ENCODE data around the gene PRKAR2A. TPM values are rescaled to one million over a fixed set of nuclear protein-coding genes. Genes with fewer than 3 reads are reported as not detected.

Gene PRKAR2A
- total and polyA plus RNA-seq, 10 of the 15 experiments (the other 5 are each of a cell fraction or from before 2014, with no cell fraction given), result 9.8 to 46.2 (median 13.2) TPM

GRCh38 chr3:48716508-48716981, 131.1 kb downstream of the PRKAR2A start:
- in situ Hi-C loops (cut with MboI), result no loop called here
- H3K4me2 ChIP-seq (ENCODE audit: control insufficient read depth, insufficient read depth), result no peak overlapping the region
- intact Hi-C loops (cut with micrococcal nuclease; ENCODE audit: unreplicated experiment), result no loop called here
- FAIRE-seq (no peak), ATAC-seq (peak; percentile 53), DNase-seq (ENCODE audit: low read depth, low spot score) (no peak)
- WGBS (ENCODE audit: insufficient coverage, insufficient replicate concordance, low lambda C conversion rate, missing lambda C conversion rate), result 1% methylated on average over 16 of the region's 16 CpGs
- ChIA-PET RAD21 (ENCODE audit: unreplicated experiment) (interaction anchor here (1.0 to 1.7 kb wide), 3 partner anchors 32 to 316 kb away, joined by 3 to 4 read pairs (median 3); partner anchors contain the start of gene SLC25A20), POLR2A (interaction anchor here (0.9 to 2.2 kb wide), 7 partner anchors 8 to 292 kb away, joined by 3 to 8 read pairs (median 5); partner anchors contain the start of genes ARIH2, NCKIPSD and PFKFB4), CTCF (interaction anchor here (0.6 to 3.3 kb wide), 13 partner anchors 9 to 305 kb away, joined by 3 to 14 read pairs (median 4); partner anchors contain the start of genes NCKIPSD, NDUFAF3 and SLC25A20), SMC1A (ENCODE audit: uncharacterized antibody, unreplicated experiment) (interaction anchor here (0.6 to 1.4 kb wide), 3 partner anchors 12 to 235 kb away, joined by 3 to 5 read pairs (median 3); no protein-coding TSS in a partner anchor)
- peaks cover 50% of the 10 kb centered on the region for H3K79me2 ChIP-seq (ENCODE audit: control insufficient read depth, insufficient read depth, low read length)
- H3K36me3 ChIP-seq (ENCODE audit: control insufficient read depth in 2 of 2, insufficient read depth in 2 of 2, low read length in 1 of 2), result peaks cover 0 to 10% of the 10 kb centered on the region in 2 experiments; a peak in 2 of 4 replicates
- peaks cover 4% of the 10 kb centered on the region; the same call in 1 of the 2 replicates for H4K20me1 ChIP-seq (ENCODE audit: control insufficient read depth, insufficient read depth)
- H2AFZ ChIP-seq (ENCODE audit: control insufficient read depth, low read depth, low read length), result peak overlapping the region; percentile 89
- peak overlapping the region; percentile 99 for H3K9ac ChIP-seq (ENCODE audit: control insufficient read depth, insufficient read depth, low read length)
- BruUV-seq (replicated peaks), result no TSS peak
- TF ChIP-seq YY1 (IDR thresholded peaks at IDR 0.05; ENCODE audit: low read depth, low read length) (peak; percentile 96), ZNF384 (IDR thresholded peaks at IDR 0.05; ENCODE audit: borderline replicate concordance, low read depth, low read length) (no peak), PAX8 (IDR thresholded peaks at IDR 0.05) (0 out of 2 replicates have a peak, but pooled peaks have one; percentile 60), GATAD2B (conservative IDR thresholded peaks at IDR 0.05; ENCODE audit: low read depth) (peak; percentile 42; the same call in 1 of the 2 replicates), SMARCA5 (IDR thresholded peaks at IDR 0.05) (no peak), RELB (IDR thresholded peaks at IDR 0.05; ENCODE audit: low read depth) (peak; percentile 79), MYB (IDR thresholded peaks at IDR 0.05; ENCODE audit: borderline replicate concordance, low read depth, low read length) (no peak)
- peak overlapping the region; percentile 97 for H3K27ac ChIP-seq (ENCODE audit: control insufficient read depth, insufficient read depth)
- no peaks in the 10 kb centered on the region for H3K27me3 ChIP-seq (replicated peaks in 1 of 2; ENCODE audit: control insufficient read depth in 2 of 2, insufficient read depth in 2 of 2, low read length in 1 of 2)
- peak overlapping the region; percentile 90 for H3K4me3 ChIP-seq
- H3K4me1 ChIP-seq (ENCODE audit: control insufficient read depth, insufficient read depth, low read length), result peaks cover 10% of the 10 kb centered on the region
- no peaks in the 10 kb centered on the region for H3K9me3 ChIP-seq (replicated peaks; ENCODE audit: control insufficient read depth, insufficient read depth, low read length)
